ENCODE results near the gene VASN.
A peak's percentile ranks its signal among the peaks of the same experiment; 100 is the strongest.

DNA sequence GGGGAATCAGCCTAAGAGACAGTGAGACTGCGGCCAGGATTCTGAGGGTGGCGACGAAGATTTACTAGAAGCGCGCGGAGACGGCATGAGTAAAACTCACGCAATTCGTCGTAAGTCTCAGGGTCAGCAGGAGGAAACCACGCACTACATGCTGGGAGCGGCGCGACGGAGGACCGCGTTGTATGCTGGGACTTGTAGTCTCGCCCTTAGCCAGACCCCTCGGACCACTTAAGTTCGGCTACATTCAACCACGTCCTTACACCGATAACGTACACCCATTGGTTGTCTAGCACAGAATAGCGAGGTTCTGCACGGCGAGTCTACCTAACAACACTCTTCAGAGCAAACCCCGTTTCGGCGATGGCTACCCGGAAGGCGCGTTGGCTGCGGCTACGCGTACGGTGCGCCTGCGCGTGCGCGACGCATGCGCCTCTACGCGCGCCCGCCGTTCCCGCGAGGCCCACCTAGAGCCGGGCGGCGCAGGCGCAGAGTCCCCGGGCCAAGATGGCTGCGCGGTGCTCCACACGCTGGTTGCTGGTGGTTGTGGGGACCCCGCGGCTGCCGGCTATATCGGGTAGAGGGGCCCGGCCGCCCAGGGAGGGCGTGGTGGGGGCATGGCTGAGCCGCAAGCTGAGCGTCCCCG is 53.9 kb downstream of the VASN start, which contains the start of gene DNAJA3:
- no peak for TF ChIP-seq CTCF (IDR thresholded peaks at IDR 0.05)
- peak; percentile 85 to 98 (median 97) for TF ChIP-seq POLR2AphosphoS5 (IDR thresholded peaks at IDR 0.05)

Data from breast epithelium (tissue), 3 donors.